Motor neuron (in vitro differentiated cells): ENCODE data around the gene MAFG. TPM values are rescaled to one million over a fixed set of nuclear protein-coding genes. Genes with fewer than 3 reads are reported as not detected.
"Not testable (repeated sequence)": the region's sequence is repeated elsewhere in the genome, so short reads cannot be mapped to it uniquely, and the experiment has no call there.

Experiments used
- ATAC-seq, 8 experiments: fragments of 200-7000 bp; cut with Tn5 transposase; replicated peaks in 6 of 8; 2 replicates each; pipeline ENCODE4 v1.8.0; 2021; ENCODE audit warnings: mild to moderate bottlenecking in 8 of 8, moderate library complexity in 8 of 8
- H3K27ac ChIP-seq, 2 donors: fragments of 250-450 bp; sonication (Bioruptor Pico); 2 replicates each; pipeline ENCODE4 v1.9.0; 2021; ENCODE audit warnings: antibody characterized with exemption in 2 of 2, mild to moderate bottlenecking in 2 of 2, moderate library complexity in 1 of 2
- H3K4me1 ChIP-seq, 2 donors: fragments of 250-450 bp; sonication (Bioruptor Pico); replicated peaks in 1 of 2; 2 replicates each; pipeline ENCODE4 v1.6.1; 2021; ENCODE audit warnings: antibody characterized with exemption in 2 of 2, mild to moderate bottlenecking in 2 of 2, moderate library complexity in 1 of 2
- H3K4me3 ChIP-seq, 5 donors: fragments of 250-450 bp; sonication (Bioruptor Pico); 2 replicates each; pipeline ENCODE4 v1.9.0; 2021; ENCODE audit warnings: antibody characterized with exemption in 5 of 5, mild to moderate bottlenecking in 5 of 5, moderate library complexity in 4 of 5
- WGBS, 10 experiments: fragments of 450-650 bp; shearing (Covaris generic); methylation state at CpG; one replicate each; pipeline ENCODE4 v1.0.0; 2022; 5-methylcytosine and 5-hydroxymethylcytosine counted together
- in situ Hi-C, 9 experiments: fragments of 400-800 bp; cut with MboI; loops; one replicate each; pipeline ENCODE4 v1.15.0; 2021; ENCODE audit warnings: low sequenced_read_pairs in 9 of 9, low pct_unique_long_range_greater_than_20kb in 2 of 9; ENCODE audit not compliant: unreplicated experiment in 9 of 9
- total RNA-seq, 8 experiments: library from RNA; unstranded; fragments of 300-600 nt; gene quantifications; 2 replicates each; pipeline versions ENCODE4 v1.2.3 to v1.2.4, GENCODE V29; 2022

MAFG gene
- total RNA-seq, 8 experiments from 2014 or later, result 6.6 to 23.9 (median 15.4) TPM

DNA sequence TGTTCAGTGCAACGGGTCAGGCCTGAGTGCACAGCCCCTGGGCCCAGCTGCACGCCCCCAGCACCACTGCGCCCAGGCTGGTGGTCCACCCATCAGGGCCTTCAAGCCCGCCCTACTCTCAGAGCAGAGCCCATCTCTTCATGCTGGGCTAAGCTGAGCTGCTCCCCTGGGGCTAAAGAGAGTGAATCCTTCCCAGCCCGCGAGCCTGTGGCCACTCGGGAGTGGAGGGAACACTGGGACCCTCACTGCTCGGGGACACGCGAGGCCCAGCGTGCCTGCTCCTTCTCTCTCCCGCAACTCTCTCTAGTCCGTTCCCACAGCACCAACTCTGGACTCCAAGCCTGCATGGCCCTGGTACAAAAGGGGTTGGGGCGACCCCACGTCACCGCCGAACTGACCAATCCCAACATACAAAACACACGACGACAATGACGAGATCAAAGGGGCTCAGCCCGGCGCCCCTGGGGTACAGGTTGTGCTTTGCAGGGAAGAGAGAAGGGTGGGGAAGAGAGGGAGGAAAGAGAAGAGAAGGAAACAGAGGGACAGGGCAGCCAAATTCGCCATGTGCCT is 5.5 kb downstream of the MAFG start:
- H3K27ac ChIP-seq, result no peak overlapping the region
- peaks cover 37 to 39% of the 10 kb centered on the region in 2 donors for H3K4me1 ChIP-seq
- no peak for ATAC-seq
- no peak overlapping the region for H3K4me3 ChIP-seq
- WGBS, 10 experiments, result 20 to 100% (median 91%) methylated on average over 1 to 17 of the region's 23 CpGs; no CpG with 5 or more reads in 6 of the 10 experiments
- in situ Hi-C loops, result no loop called here

DNA sequence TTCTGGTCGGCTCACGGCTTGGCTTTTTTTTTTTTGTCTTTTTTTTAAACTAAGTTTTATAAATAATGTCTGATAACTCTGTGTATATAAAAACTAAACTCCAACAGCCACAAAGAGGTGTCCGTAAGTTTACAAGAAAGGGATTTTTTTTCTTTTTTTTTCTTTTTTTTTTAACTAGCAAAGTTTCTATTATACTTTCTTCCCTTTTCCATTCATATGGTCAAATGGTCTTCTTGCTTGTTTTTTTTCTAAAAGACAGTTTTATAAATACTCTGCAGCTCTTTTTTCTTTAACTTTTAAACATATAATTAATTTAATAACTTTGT is 6.0 kb downstream of the MAFG start:
- ATAC-seq, result no peak
- WGBS, 10 experiments, result 69 to 100% (median 95%) methylated on average over 2 to 3 of the region's 3 CpGs
- in situ Hi-C loops, result no loop called here
- H3K27ac ChIP-seq, result no peak overlapping the region
- peaks cover 41 to 44% of the 10 kb centered on the region in 2 donors for H3K4me1 ChIP-seq
- H3K4me3 ChIP-seq, result no peak overlapping the region

DNA sequence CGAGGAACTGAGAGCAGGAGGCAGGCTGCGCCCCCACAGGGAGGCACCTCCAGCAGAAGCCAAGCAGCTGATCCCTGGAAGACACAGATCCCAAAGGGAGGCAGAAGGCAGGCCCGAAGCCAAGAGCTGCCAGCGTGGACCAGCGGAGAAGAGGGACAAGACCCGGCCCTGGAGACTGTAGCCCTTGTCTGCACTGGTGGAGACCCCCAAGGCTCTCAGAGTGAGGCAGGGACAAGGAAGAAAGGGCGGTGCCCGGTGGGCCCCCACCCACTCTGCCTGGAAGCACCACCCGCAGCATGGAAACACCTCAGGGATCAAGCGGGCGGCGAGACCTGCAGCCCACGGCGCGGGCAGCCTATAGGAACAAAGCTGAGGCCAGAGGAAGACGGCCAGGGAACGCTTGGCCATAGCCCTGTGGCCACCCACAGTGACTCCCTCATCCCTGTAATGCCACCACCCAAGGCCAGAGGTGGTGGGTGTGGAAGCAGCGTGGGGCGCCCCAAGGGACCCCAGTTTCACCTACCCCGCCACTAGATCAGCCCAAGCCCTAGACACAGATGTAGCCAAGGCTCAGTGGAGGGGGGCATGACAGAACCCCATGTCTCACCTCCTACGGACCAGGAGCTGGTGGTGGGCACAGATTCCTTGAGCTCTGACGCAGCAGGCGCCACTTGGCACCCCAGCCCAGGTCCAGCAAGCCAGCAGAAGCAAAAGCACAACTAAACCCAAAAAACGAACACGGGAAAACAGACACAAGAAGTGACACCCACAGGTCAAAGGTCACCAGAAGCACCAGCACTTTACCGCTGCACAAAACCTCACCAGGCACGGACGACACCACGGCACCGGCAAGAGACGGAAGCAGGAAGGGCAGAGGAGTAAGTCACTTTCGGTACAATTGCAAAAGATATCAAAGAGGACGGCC is 6.7 kb downstream of the MAFG start:
- Histone ChIP-seq H3K27ac (no peak overlapping the region), H3K4me1 (peaks cover 37 to 38% of the 10 kb centered on the region in 2 donors), H3K4me3 (no peak overlapping the region)
- in situ Hi-C loops, result no loop called here
- WGBS, 10 experiments, result 72 to 99% (median 90%) methylated on average over 1 to 12 of the region's 33 CpGs
- no peak for ATAC-seq

DNA sequence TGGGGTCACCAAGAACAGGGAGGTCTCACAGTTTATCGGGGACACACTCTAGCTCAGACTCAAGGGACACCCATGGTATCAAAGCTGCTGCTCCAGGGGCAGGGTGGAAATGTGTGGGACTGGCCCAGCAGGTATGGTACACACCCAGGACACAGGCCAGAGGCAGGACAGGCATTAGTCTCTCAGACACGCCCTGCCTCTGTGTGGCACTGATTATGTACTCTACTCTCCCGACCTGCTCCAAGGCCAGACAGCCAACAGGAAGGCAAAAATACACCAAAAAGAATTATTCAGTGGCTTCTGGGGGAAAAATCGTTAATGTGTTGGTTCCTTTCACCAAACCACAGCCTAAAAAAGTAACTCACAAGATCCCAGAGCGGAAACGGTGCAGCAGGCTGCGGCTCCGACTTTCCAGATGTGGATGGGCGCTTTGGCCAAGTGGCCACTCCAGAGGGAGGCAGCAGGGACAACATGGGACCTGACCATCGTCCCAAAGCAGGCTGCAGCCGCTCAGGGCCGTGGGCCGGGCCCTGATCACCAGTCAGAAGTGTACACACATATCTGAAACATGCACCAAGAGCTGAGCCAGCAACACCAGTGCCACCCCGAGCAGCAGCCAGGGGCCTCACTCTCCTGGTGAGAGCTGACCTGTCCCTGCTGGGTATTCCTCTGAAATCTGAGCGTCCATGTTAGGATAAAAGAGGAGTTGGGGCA is 8.5 kb downstream of the MAFG start:
- WGBS, 10 experiments, result 25 to 94% (median 81%) methylated on average over 1 to 5 of the region's 15 CpGs; no CpG with 5 or more reads in 3 of the 10 experiments
- H3K4me1 ChIP-seq, result peaks cover 25% of the 10 kb centered on the region in 2 donors
- no peak overlapping the region for H3K4me3 ChIP-seq
- H3K27ac ChIP-seq, result no peak overlapping the region
- in situ Hi-C loops, result no loop called here
- no peak for ATAC-seq

DNA sequence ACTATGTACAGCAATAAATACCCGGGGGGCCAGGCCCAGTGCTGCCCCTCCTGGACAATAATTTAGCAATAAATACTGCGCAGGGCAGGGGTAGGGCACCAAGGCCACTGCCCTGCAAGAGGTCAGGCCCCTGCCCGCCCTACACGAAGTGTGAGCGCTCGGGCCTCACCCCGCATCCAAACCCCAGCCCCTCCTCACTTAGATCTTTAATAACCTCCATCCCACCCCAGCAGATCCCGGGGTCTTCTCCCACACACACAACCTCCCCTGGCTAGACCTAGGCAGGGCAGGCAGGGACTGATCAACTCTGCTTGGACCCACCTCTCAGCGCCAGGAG is 9.2 kb downstream of the MAFG start:
- WGBS, 10 experiments, result 23 to 80% methylated on average over 1 to 4 of the region's 9 CpGs; no CpG with 5 or more reads in 8 of the 10 experiments
- in situ Hi-C loops, result not testable (repeated sequence)
- Histone ChIP-seq H3K4me1 (peaks cover 18% of the 10 kb centered on the region in 2 donors), H3K4me3 (peak overlapping the region; percentile 65 to 85 (median 75)), H3K27ac (peak overlapping the region; percentile 75 to 87)
- ATAC-seq, result peak in 6 of 8 experiments; percentile 28 to 44 (median 40)

DNA sequence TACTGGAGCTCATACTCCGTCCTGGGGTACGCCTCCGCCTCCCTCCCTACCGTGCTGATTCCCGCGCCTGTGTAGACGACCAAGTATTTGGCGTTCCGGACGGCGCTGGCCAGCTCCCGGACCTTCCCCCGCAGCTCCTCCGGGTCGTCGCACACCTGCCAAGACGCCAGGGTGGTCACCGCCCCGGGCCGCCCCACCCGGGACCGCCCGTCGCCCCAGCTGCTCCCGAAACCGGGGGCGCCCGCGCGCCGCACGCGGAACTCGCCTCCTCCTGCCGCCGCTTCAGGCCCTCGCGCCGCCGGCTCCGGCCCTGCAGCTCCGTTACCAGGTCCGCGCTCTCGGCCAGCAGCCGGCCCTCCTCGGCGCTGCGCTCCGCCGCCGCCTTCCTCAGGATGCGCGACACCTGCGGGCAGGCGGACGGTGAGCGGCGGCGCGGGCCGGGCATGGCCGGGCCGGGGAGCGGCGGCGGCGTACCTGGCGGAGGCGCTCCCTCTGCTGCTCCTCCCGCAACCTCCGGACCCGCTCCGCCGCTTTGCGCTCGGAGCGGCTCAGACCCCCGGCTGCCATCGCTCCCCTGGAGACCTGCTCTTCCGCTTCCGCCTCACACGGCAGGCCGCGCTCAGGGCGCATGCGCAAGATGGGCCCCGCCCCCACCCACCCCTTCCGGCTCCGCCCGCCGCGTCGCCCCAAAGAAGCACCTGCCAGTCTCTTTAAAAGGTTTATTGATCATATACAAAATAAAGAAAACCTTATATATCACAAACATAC is 9.8 kb downstream of the MAFG start, which contains the start of gene SIRT7:
TSS of gene SIRT7 (minus strand) at position 612 of the 768 bp plus-strand sequence. CDS start at position 567, 45 bp downstream.
- 0 to 3% (median 0%) methylated on average over 1 to 6 of the region's 94 CpGs; no CpG with 5 or more reads in 5 of the 10 experiments for WGBS, 10 experiments
- Histone ChIP-seq H3K4me3 (peak within 1 kb of the TSS; percentile 65 to 85 (median 75)), H3K4me1 (peaks cover 13% of the 10 kb centered on the region in 2 donors), H3K27ac (peak within 1 kb of the TSS; percentile 75 to 87)
- in situ Hi-C loops, result no loop called here
- ATAC-seq, result peak; percentile 30 to 82 (median 75)

DNA sequence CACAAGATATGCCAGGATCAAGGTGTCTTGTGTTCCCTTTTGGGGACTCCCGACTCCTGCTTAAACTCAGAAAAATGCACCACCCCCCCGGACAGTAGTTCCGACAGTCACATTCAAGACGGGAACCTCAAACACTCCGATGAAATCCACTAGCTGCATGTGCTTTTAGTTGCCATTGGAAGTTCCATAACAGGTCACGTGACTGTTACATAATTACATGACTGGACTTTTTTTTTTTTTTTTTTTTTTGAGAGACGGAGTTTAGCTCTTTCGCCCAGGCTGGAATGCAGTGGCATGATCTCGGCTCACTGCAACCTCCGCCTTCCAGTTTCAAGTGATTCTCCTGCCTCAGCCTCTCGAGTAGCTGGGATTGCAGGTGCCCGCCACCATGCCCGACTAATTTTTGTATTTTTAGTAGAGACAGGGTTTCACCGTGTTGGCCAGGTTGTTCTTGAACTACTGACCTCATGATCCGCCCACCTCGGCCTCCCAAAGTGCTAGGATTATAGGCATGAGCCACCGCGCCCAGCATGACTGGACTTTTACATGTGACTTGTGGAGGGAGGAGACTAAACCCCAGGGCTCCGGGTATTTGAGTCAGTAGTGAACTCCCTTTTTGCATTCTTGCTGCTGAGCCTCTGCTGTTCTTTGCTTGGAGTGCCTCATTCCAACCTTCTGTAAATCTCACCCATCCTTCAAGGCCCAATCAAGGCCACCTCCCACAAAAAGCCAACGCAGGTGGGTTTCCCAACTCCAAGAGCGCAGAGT is 11.1 kb downstream of the MAFG start:
- in situ Hi-C loops, result no loop called here
- Histone ChIP-seq H3K27ac (no peak overlapping the region), H3K4me3 (peak overlapping the region in 2 of 5 donors; percentile 65 to 85), H3K4me1 (peaks cover 11 to 13% of the 10 kb centered on the region in 2 donors)
- 42 to 89% (median 78%) methylated on average over 3 to 13 of the region's 21 CpGs; no CpG with 5 or more reads in 1 of the 10 experiments for WGBS, 10 experiments
- ATAC-seq, result peak in 3 of 8 experiments; percentile 71 to 81 (median 72)

DNA sequence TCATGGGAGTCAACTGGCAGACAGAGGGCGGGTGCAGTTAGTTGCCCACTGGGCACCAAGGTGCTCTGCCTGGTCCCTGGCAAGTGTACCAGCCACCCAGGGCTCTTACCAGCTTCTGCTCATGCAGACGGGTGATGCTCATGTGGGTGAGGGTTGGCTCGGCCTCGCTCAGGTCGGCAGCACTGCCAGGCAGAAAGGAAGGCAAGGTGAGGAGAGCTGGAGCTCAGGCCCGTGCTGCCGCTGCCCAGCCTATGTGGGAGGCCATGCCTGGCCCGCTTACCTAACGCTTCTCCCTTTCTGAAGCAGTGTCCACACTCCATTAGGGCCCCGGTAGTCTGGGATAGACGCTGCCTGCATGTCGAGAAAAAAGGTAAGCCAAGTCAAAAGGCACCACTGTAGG is 12.2 kb downstream of the MAFG start:
- H3K4me1 ChIP-seq, result peaks cover 11 to 15% of the 10 kb centered on the region in 2 donors
- WGBS, 10 experiments, result 83 to 100% (median 95%) methylated on average over 1 to 3 of the region's 12 CpGs; no CpG with 5 or more reads in 6 of the 10 experiments
- in situ Hi-C loops, result no loop called here
- H3K4me3 ChIP-seq, result no peak overlapping the region
- ATAC-seq, result no peak
- H3K27ac ChIP-seq, result no peak overlapping the region

DNA sequence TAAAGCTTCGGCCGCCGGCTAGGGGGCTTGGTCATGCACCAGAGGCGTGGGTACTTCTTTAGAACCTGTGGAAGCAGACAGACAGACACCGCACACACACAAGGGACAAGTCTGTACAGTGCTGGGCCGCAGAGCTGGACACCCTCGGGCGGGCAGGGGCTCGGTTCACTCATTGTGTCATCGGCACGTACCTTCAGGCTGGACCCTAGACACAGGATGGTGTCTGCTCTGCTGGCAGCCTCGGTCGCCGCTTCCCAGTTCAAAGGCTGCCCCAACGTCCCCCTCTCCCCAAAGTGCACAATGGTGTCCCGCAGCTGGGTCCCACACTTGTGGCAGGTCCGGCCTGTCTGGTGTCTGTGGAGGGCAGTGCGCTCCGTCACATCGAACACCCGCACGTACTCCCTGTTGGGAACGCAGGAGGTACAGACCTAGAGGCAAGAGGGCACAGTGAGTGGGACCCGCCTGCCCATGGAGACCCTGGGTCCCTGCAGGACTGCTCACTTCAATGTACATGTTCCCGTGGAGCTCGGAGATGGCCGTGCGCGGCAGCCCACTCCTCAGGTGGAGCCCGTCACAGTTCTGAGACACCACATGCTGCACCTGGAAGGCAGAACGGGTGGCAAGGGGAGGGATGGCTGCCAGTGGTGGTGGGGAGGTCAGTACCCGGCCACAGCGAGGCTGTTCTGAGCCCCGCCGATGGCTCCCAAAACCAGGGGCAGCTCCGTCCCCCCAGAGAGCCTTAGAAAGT is 13.3 kb downstream of the MAFG start:
- ATAC-seq, result no peak
- Histone ChIP-seq H3K27ac (no peak overlapping the region), H3K4me1 (peaks cover 17 to 21% of the 10 kb centered on the region in 2 donors), H3K4me3 (no peak overlapping the region)
- 80 to 100% (median 97%) methylated on average over 1 to 19 of the region's 36 CpGs; no CpG with 5 or more reads in 6 of the 10 experiments for WGBS, 10 experiments
- in situ Hi-C loops, result no loop called here

DNA sequence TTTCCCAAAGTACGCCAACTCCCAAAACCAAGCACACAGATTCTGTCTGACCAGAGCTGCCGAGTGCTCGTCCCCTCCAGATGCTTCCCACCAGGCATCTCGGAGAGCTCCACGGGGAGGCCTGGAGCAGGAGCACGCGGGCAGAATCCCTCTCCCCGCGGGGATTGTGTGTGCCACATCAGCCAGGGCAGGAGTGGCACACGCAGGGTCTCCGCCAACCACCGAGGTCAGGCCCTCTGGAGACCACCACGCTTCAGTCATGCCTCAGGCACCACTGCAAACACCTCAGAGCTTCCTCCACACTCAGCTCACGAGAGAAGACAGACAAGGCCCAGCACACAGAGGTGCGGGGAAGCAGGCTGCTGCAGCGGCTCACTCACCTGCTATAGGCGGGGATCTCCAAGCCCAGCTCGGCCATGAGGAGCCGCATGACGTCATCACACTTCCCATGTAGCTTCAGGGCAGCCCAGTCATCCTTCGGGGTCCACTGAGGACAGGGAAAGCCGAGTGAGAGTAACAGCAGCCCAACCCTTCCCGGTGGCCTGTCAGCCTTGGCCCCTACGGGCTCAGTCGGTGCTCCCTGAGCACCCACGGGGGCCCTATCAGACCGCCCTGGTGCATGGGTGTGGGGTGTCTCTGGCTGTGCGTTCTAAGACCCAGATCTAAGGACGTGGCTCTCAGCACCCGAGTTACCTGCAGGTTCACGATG is 14.0 kb downstream of the MAFG start:
- Histone ChIP-seq H3K4me3 (no peak overlapping the region), H3K27ac (no peak overlapping the region), H3K4me1 (peaks cover 17 to 21% of the 10 kb centered on the region in 2 donors)
- ATAC-seq, result no peak
- 80 to 100% (median 92%) methylated on average over 1 to 13 of the region's 31 CpGs; no CpG with 5 or more reads in 4 of the 10 experiments for WGBS, 10 experiments
- in situ Hi-C loops, result no loop called here
